ENCODE results near the gene FIZ1.

GRCh38 chr19:55635334-55635717 is 36.0 kb upstream of the FIZ1 start:
- TF ChIP-seq CTCF (IDR thresholded peaks at IDR 0.05), result no peak
- no peak for TF ChIP-seq POLR2A (IDR thresholded peaks at IDR 0.05; ENCODE audit: low read depth)
- no peak for TF ChIP-seq POLR2AphosphoS5 (IDR thresholded peaks at IDR 0.05)

Measured in esophagus muscularis mucosa (tissue), 3 donors.